ENCODE measurements around the gene NMT1.
"Not testable (repeated sequence)": the region's sequence is repeated elsewhere in the genome, so short reads cannot be mapped to it uniquely, and the experiment has no call there.

NMT1 gene

GRCh38 chr17:45120558-45120957 lies 59.4 kb downstream of the NMT1 start:
- DNase-seq (ENCODE audit: low read depth) = no peak

GRCh38 chr17:45121055-45121454 lies 59.9 kb downstream of the NMT1 start:
- no peak for DNase-seq (ENCODE audit: low read depth)

GRCh38 chr17:45123076-45123770 lies 62.1 kb downstream of the NMT1 start:
- DNase-seq (ENCODE audit: low read depth) = no peak

GRCh38 chr17:45123930-45124796 lies 63.0 kb downstream of the NMT1 start:
- no peak for DNase-seq (ENCODE audit: low read depth)

- DNase-seq (ENCODE audit: low read depth) = not testable (repeated sequence)
Observed at GRCh38 chr17:45124797-45125122, 63.6 kb downstream of the NMT1 start.

- DNase-seq (ENCODE audit: low read depth) = no peak
Observed at GRCh38 chr17:45125509-45125908, 64.4 kb downstream of the NMT1 start.

- DNase-seq (ENCODE audit: low read depth) = no peak
Observed at GRCh38 chr17:45127207-45127547, 66.1 kb downstream of the NMT1 start.

- no peak for DNase-seq (ENCODE audit: low read depth)
Observed at GRCh38 chr17:45127548-45128300, 66.6 kb downstream of the NMT1 start.

GRCh38 chr17:45128331-45128730 lies 67.2 kb downstream of the NMT1 start:
- no peak for DNase-seq (ENCODE audit: low read depth)

GRCh38 chr17:45128989-45129388 lies 67.9 kb downstream of the NMT1 start:
- no peak for DNase-seq (ENCODE audit: low read depth)

GRCh38 chr17:45129426-45129939 lies 68.4 kb downstream of the NMT1 start:
- DNase-seq (ENCODE audit: low read depth) = no peak

- DNase-seq (ENCODE audit: low read depth) = no peak
Observed at GRCh38 chr17:45129940-45130680, 69.0 kb downstream of the NMT1 start.

- DNase-seq (ENCODE audit: low read depth) = no peak
Observed at GRCh38 chr17:45130681-45131615, 69.8 kb downstream of the NMT1 start.

GRCh38 chr17:45131616-45132319 lies 70.7 kb downstream of the NMT1 start:
- DNase-seq (ENCODE audit: low read depth) = no peak

GRCh38 chr17:45132320-45132571 lies 71.1 kb downstream of the NMT1 start, which contains the start of gene PLCD3:
PLCD3 (minus strand) TSS chr17:45132515; CDS start chr17:45132410, 105 bp downstream.
- DNase-seq (ENCODE audit: low read depth) = no peak

GRCh38 chr17:45132572-45133463 lies 71.7 kb downstream of the NMT1 start:
- DNase-seq (ENCODE audit: low read depth) = no peak

- peak; percentile 95 for DNase-seq (ENCODE audit: low read depth)
Observed at GRCh38 chr17:45135192-45135977, 74.3 kb downstream of the NMT1 start, which contains the start of gene ACBD4. ACBD4 (plus strand) TSS chr17:45135687; CDS start chr17:45136145, 458 bp downstream.

All from stimulated activated CD8-positive, alpha-beta memory T cell treated with anti-CD3 and anti-CD28 coated beads, Interleukin-15, amount 100 ng/mL, for 1 hour (primary cell).